Measurements from ENCODE around the gene ZBBX. TPM values are rescaled to one million over a fixed set of nuclear protein-coding genes. Genes with fewer than 3 reads are reported as not detected.

ZBBX gene
- total and polyA plus RNA-seq, 3 donors from 2014 or later = 23.2 to 45.2 (median 44.7) TPM

- 76 to 84% methylated on average over 1 of the region's 1 CpG for WGBS, 2 donors
- DNase-seq = no peak
- intact Hi-C loops (cut with DNase I; ENCODE audit: low total_unique reads) = no loop called here
Measured at GRCh38 chr3:167241048-167241845, 138.8 kb downstream of the ZBBX start.

GRCh38 chr3:167228135-167228534, 152.0 kb downstream of the ZBBX start:
- no peaks in the 10 kb centered on the region for H3K9me3 ChIP-seq
- H3K36me3 ChIP-seq (ENCODE audit: low read depth, missing control alignments) = no peaks in the 10 kb centered on the region
- WGBS, 2 donors = 45 to 67% methylated on average over 3 of the region's 3 CpGs
- no peaks in the 10 kb centered on the region for H3K27me3 ChIP-seq
- H3K27ac ChIP-seq = no peak overlapping the region
- H3K4me1 ChIP-seq = no peaks in the 10 kb centered on the region
- TF ChIP-seq POLR2A (IDR thresholded peaks at IDR 0.05) = no peak
- no peak for TF ChIP-seq CTCF (IDR thresholded peaks at IDR 0.05)
- intact Hi-C loops (cut with DNase I; ENCODE audit: low total_unique reads) = no loop called here
- no peak overlapping the region for H3K4me3 ChIP-seq
- DNase-seq = no peak

More at GRCh38 chr3:167241048-167241845, 138.8 kb downstream of the ZBBX start:
- TF ChIP-seq POLR2A (IDR thresholded peaks at IDR 0.05) (no peak), CTCF (IDR thresholded peaks at IDR 0.05) (no peak)
- Histone ChIP-seq H3K4me1 (no peaks in the 10 kb centered on the region), H3K9me3 (no peaks in the 10 kb centered on the region), H3K4me3 (no peak overlapping the region), H3K27ac (no peak overlapping the region), H3K36me3 (ENCODE audit: low read depth, missing control alignments) (no peaks in the 10 kb centered on the region), H3K27me3 (no peaks in the 10 kb centered on the region)

- WGBS, 2 donors = 94 to 96% methylated on average over 1 of the region's 1 CpG
- Histone ChIP-seq H3K27me3 (no peaks in the 10 kb centered on the region), H3K36me3 (ENCODE audit: low read depth, missing control alignments) (no peaks in the 10 kb centered on the region), H3K27ac (no peak overlapping the region), H3K4me1 (no peaks in the 10 kb centered on the region), H3K4me3 (no peak overlapping the region), H3K9me3 (no peaks in the 10 kb centered on the region)
- TF ChIP-seq CTCF (IDR thresholded peaks at IDR 0.05) = no peak
- TF ChIP-seq POLR2A (IDR thresholded peaks at IDR 0.05) = no peak
- intact Hi-C loops (cut with DNase I; ENCODE audit: low total_unique reads) = no loop called here
- no peak for DNase-seq
Measured at GRCh38 chr3:167225821-167226220, 154.3 kb downstream of the ZBBX start.

- intact Hi-C loops (cut with DNase I; ENCODE audit: low total_unique reads) = no loop called here
Measured at GRCh38 chr3:167209011-167209410, 171.1 kb downstream of the ZBBX start.

More at GRCh38 chr3:167209011-167209410, 171.1 kb downstream of the ZBBX start:
- no peak for DNase-seq
- Histone ChIP-seq H3K4me1 (no peaks in the 10 kb centered on the region), H3K27me3 (no peaks in the 10 kb centered on the region), H3K4me3 (no peak overlapping the region), H3K27ac (no peak overlapping the region), H3K36me3 (ENCODE audit: low read depth, missing control alignments) (no peaks in the 10 kb centered on the region), H3K9me3 (no peaks in the 10 kb centered on the region)
- no peak for TF ChIP-seq CTCF (IDR thresholded peaks at IDR 0.05)
- TF ChIP-seq POLR2A (IDR thresholded peaks at IDR 0.05) = no peak

All from testis (tissue), 3 donors.